ENCODE results near the gene NINJ1. TPM values are rescaled to one million over a fixed set of nuclear protein-coding genes. Genes with fewer than 3 reads are reported as not detected.

NINJ1 gene
- polyA plus RNA-seq, 1 of the 3 experiments (the other 2 are of a cell fraction) = 31.7 TPM

- H3K27ac ChIP-seq (ENCODE audit: low read depth in 2 of 2, low read length in 1 of 2) = no peak overlapping the region
- TF ChIP-seq TAF1 (IDR thresholded peaks at IDR 0.05; ENCODE audit: borderline replicate concordance, low read depth, low read length) = no peak
- TF ChIP-seq SIN3A (IDR thresholded peaks at IDR 0.05; ENCODE audit: borderline replicate concordance, low read depth, low read length) = no peak
- no peak for TF ChIP-seq MXI1 (IDR thresholded peaks at IDR 0.05; ENCODE audit: low read depth, low read length)
- peak; percentile 63 for TF ChIP-seq RCOR1 (IDR thresholded peaks at IDR 0.05; ENCODE audit: low read length)
- TF ChIP-seq EZH2phosphoT487 (IDR thresholded peaks at IDR 0.05; ENCODE audit: borderline replicate concordance, low read depth) = no peak
- TF ChIP-seq ELF1 (IDR thresholded peaks at IDR 0.05) = no peak
- peak; percentile 98 for TF ChIP-seq SMC3 (IDR thresholded peaks at IDR 0.05; ENCODE audit: low read depth, low read length)
- peak; percentile 71 for TF ChIP-seq CHD2 (IDR thresholded peaks at IDR 0.05; ENCODE audit: low read length, partially characterized antibody)
- TF ChIP-seq EP300 (IDR thresholded peaks at IDR 0.05; ENCODE audit: borderline replicate concordance in 1 of 2, low read depth in 1 of 2, low read length in 1 of 2) = no peak
- TF ChIP-seq NRF1 (IDR thresholded peaks at IDR 0.05; ENCODE audit: low read depth, low read length) = no peak
- TF ChIP-seq RAD21 (IDR thresholded peaks at IDR 0.05; ENCODE audit: low read length) = peak; percentile 99
- no peak for TF ChIP-seq USF1 (IDR thresholded peaks at IDR 0.05; ENCODE audit: borderline replicate concordance, low read depth)
- no peak for TF ChIP-seq TCF12 (IDR thresholded peaks at IDR 0.05)
- TF ChIP-seq MAX (IDR thresholded peaks at IDR 0.05; ENCODE audit: low read depth) = no peak
- no peak for TF ChIP-seq IRF3 (IDR thresholded peaks at IDR 0.05; ENCODE audit: low read depth, low read length)
- TF ChIP-seq FOSL2 (IDR thresholded peaks at IDR 0.05; ENCODE audit: borderline replicate concordance, low read depth) = no peak
- TF ChIP-seq RXRA (IDR thresholded peaks at IDR 0.05; ENCODE audit: borderline replicate concordance, low read depth) = no peak
- no peak for TF ChIP-seq REST (IDR thresholded peaks at IDR 0.05; ENCODE audit: low read depth, low read length)
- no peak for TF ChIP-seq FOXM1 (IDR thresholded peaks at IDR 0.05; ENCODE audit: low read depth)
- TF ChIP-seq MEF2A (IDR thresholded peaks at IDR 0.05; ENCODE audit: borderline replicate concordance, low read depth) = no peak
- TF ChIP-seq RFX5 (IDR thresholded peaks at IDR 0.05; ENCODE audit: low read length) = no peak
- TF ChIP-seq NFIC (IDR thresholded peaks at IDR 0.05; ENCODE audit: borderline replicate concordance) = no peak
- TF ChIP-seq USF2 (IDR thresholded peaks at IDR 0.05; ENCODE audit: borderline replicate concordance, low read depth, low read length) = no peak
- no peak for TF ChIP-seq TEAD4 (IDR thresholded peaks at IDR 0.05; ENCODE audit: borderline replicate concordance, insufficient read depth)
- TF ChIP-seq YY1 (IDR thresholded peaks at IDR 0.05; ENCODE audit: low read depth) = no peak
- no peak for TF ChIP-seq POLR2AphosphoS5 (IDR thresholded peaks at IDR 0.05; ENCODE audit: low read depth, low read length)
These were observed 25.8 kb upstream of the NINJ1 start for GRCh38 chr9:93159601-93160471.

More at GRCh38 chr9:93159601-93160471, 25.8 kb upstream of the NINJ1 start:
- WGBS (ENCODE audit: low lambda C conversion rate) = 29% methylated on average over 19 of the region's 19 CpGs
- Histone ChIP-seq H3K36me3 (replicated peaks in 1 of 2; ENCODE audit: control insufficient read depth in 1 of 2, insufficient read depth in 2 of 2, low read length in 1 of 2) (no peaks in the 10 kb centered on the region), H3K79me2 (ENCODE audit: insufficient read depth) (no peaks in the 10 kb centered on the region), H3F3A (replicated peaks; ENCODE audit: insufficient read depth) (no peaks in the 10 kb centered on the region), H3K27me3 (ENCODE audit: insufficient read depth) (no peaks in the 10 kb centered on the region), H3K4me1 (ENCODE audit: control insufficient read depth in 1 of 2, insufficient read depth in 2 of 2, low read depth in 1 of 2, low read length in 1 of 2) (peaks cover 0 to 24% of the 10 kb centered on the region in 2 experiments; a peak in 2 of 4 replicates), H4K20me1 (ENCODE audit: insufficient read depth) (no peaks in the 10 kb centered on the region), H3K4me2 (no peak overlapping the region), H3K4me3 (ENCODE audit: low read depth in 2 of 2, low read length in 1 of 2) (peak overlapping the region in 1 of 2 experiments; percentile 36; a peak in 1 of 4 replicates), H3K9me3 (no peaks in the 10 kb centered on the region), H3K9ac (no peak overlapping the region), H3K9me2 (no peaks in the 10 kb centered on the region), H2AFZ (ENCODE audit: low read depth) (no peak overlapping the region)
- CTCF ChIA-PET = interaction anchor here (0.8 to 8.0 kb wide), 13 partner anchors 10 to 407 kb away, joined by 3 to 91 read pairs (median 3); partner anchors contain the start of gene WNK2
- POLR2A ChIA-PET = no interaction called here
- peak; percentile 97 for DNase-seq

All from SK-N-SH (cell line).